ENCODE measurements around the gene ZBBX.
A peak's percentile ranks its signal among the peaks of the same experiment; 100 is the strongest.
"Not testable (repeated sequence)": the region's sequence is repeated elsewhere in the genome, so short reads cannot be mapped to it uniquely, and the experiment has no call there.

Gene ZBBX

GRCh38 chr3:167380004-167380689 is at the start of gene ZBBX:
Gene ZBBX, minus strand, starts transcription at chr3:167380297. Its CDS starts 7,396 bp downstream, at chr3:167372901.
- TF ChIP-seq CTCF (IDR thresholded peaks at IDR 0.05; ENCODE audit: low read depth, low read length, missing control alignments): peak; percentile 89
- peak; percentile 18 for DNase-seq (ENCODE audit: low read depth)
- H3K4me3 ChIP-seq (ENCODE audit: low read depth, low read length): peak within 1 kb of the TSS; percentile 43

GRCh38 chr3:167426962-167427361 is 46.9 kb upstream of the ZBBX start:
- not testable (repeated sequence) for DNase-seq (ENCODE audit: low read depth); H3K4me3 ChIP-seq (ENCODE audit: low read depth, low read length)

GRCh38 chr3:167422396-167422795 is 42.3 kb upstream of the ZBBX start:
- DNase-seq (ENCODE audit: low read depth); H3K4me3 ChIP-seq (ENCODE audit: low read depth, low read length): not testable (repeated sequence)

GRCh38 chr3:167409611-167410010 is 29.5 kb upstream of the ZBBX start:
- no peak for TF ChIP-seq CTCF (IDR thresholded peaks at IDR 0.05; ENCODE audit: low read depth, low read length, missing control alignments)
- no peak overlapping the region for H3K4me3 ChIP-seq (ENCODE audit: low read depth, low read length)
- DNase-seq (ENCODE audit: low read depth): no peak

GRCh38 chr3:167406876-167407492 is 26.9 kb upstream of the ZBBX start:
- DNase-seq (ENCODE audit: low read depth): no peak
- TF ChIP-seq CTCF (IDR thresholded peaks at IDR 0.05; ENCODE audit: low read depth, low read length, missing control alignments): peak; percentile 24
- H3K4me3 ChIP-seq (ENCODE audit: low read depth, low read length): no peak overlapping the region

- H3K4me3 ChIP-seq (ENCODE audit: low read depth, low read length): no peak overlapping the region
- TF ChIP-seq CTCF (IDR thresholded peaks at IDR 0.05; ENCODE audit: low read depth, low read length, missing control alignments): no peak
- no peak for DNase-seq (ENCODE audit: low read depth)
These were observed 17.7 kb upstream of the ZBBX start for GRCh38 chr3:167397826-167398225.

GRCh38 chr3:167396075-167396474 is 16.0 kb upstream of the ZBBX start:
- H3K4me3 ChIP-seq (ENCODE audit: low read depth, low read length): no peak overlapping the region
- no peak for TF ChIP-seq CTCF (IDR thresholded peaks at IDR 0.05; ENCODE audit: low read depth, low read length, missing control alignments)
- no peak for DNase-seq (ENCODE audit: low read depth)

- no peak for TF ChIP-seq CTCF (IDR thresholded peaks at IDR 0.05; ENCODE audit: low read depth, low read length, missing control alignments)
- no peak for DNase-seq (ENCODE audit: low read depth)
- H3K4me3 ChIP-seq (ENCODE audit: low read depth, low read length): no peak overlapping the region
These were observed 13.9 kb upstream of the ZBBX start for GRCh38 chr3:167394003-167394402.
